Activated effector memory CD4-positive, alpha-beta T cell treated with anti-CD3 and anti-CD28 coated beads, Interleukin-2, amount 50 U/mL, for 16 hours (primary cell): ENCODE results near the gene CLIC4.

Experiments
- DNase-seq: peaks from one replicate; pipeline ENCODE4 v3.0.0-alpha.2; 2020

CLIC4 gene

DNA sequence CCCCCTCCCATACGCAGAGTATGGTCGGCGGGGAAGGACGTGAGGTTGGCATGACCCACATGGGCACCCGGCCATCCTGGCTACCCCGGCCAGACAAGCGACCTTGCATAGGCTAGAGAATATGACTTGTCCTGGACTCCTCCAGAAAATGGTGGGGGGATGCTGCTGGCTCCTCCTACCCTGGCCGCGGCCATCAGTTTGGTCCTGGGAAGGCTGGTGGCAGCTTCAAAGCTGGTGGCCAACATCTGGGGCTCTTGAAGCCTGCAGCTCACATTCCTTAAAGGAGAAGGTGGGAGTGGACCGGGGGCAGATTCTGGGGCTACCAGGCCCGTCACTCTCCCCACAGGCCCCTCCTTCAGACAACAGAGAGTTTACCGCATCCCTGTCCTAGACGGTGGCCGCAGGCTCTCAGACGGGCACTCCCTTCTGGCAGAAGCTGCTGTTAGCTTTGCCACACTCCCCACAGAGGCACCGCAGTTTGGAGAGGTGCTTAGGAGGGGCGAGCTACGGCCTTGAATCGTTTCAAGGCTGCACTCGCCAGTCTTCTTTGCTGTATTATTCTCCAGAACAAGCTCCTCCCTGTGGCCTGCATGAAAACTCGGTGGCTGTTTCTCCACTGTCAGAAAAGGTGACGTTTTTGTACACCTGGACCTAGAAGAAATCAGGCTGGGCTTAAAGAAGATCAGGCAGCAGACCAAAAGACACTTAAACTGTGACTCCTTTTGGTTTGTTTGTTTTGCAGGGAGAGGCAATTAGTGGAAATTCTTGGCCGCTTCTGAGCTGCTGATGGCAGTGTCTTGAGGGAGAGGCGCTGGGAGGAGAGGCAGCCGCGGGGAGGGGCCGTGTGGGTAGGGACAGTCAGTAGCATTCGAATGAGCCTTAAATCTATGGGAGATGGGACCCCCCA is 116.8 kb downstream of the CLIC4 start:
- no peak for DNase-seq

DNA sequence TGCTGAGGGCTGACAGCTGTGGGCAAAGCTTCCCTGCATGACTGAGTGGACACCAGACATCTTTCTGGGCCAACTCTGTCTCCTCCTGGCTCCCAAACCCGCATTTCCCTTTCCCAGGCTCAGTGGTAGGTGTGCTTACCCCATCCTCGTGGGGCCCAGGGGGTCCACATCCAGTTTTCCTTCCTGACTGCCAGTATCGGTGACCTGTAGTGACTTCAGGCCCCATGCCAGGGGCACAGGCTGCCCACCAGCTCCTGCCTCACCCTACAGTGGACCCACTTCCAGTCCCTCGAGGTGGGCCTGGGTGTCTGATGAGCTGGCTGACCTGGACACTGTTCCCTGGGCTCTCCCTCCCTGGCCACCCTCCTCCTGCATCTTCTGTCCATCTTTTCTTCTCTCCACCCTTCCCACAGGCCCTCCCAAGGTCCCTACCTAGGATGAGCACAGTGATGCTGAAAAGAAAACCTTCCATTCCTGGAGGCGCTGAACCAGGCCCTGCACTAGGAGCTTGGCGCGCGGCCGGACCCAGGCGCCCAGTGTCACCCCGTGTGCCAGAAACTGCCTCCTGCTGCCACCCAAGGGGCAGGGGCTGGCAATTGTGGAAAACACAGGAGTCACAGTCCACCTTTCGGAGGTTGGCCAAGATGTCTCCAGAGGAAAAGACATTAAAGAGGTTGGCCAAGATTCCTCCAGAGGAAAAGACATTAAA is 117.7 kb downstream of the CLIC4 start:
- no peak for DNase-seq

DNA sequence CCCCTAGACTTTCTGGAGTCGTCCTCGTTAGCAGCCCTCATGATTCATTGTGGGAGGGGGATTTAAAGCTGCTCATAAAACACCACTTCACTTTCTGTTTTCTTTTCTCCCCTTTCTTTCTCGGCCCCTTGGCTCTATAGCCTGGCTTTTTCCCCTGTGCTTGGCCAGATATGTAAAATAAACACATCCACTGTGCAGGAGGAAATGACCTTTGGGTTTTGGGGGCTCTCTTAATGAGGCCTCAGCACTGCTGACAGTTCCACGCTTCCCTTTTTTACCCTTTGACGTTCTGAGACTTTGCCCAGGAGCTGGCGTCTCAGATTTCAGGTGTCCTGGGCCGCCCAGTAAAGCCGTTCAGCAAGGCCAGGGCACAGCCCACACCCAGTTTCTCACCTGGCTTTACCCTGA is 119.1 kb downstream of the CLIC4 start:
- DNase-seq: no peak

DNA sequence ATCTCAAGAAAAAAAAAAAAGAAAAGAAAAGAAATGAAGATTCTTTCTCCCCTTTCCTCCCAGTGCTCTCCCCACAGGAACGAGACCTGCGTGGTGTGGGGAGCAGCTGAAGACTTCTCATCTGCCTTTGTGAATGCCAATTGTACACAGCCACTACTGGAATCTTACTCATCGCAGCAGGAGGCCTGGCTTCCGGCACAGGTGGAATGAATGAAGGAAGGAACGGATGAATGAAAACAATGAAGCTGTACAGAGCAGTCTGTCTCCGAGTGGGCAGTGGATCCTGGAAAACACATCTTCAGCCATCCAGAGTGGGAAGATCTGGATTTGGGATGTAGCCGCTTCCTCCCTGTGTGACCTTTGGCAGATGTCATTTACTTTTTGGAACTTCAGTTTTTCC is 119.9 kb downstream of the CLIC4 start:
- DNase-seq: no peak

DNA sequence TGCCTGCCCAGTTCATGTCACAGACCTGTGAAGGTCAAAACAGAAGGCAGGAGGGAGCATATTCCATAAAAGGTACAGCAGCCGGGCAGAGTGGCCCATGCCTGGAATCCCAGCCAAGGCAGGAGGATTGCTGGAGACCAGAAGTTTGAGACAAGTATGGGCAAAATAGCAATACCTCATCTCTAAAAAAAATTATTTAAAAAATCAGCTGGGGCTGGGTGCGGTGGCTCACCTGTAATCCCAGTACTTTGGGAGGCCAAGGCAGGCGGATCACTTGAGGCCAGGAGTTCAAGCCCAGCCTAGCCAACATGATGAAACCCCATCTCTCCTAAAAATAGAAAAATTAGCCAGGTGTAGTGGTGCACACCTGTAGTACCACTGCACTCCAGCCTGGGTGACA is 120.3 kb downstream of the CLIC4 start:
- DNase-seq: no peak

DNA sequence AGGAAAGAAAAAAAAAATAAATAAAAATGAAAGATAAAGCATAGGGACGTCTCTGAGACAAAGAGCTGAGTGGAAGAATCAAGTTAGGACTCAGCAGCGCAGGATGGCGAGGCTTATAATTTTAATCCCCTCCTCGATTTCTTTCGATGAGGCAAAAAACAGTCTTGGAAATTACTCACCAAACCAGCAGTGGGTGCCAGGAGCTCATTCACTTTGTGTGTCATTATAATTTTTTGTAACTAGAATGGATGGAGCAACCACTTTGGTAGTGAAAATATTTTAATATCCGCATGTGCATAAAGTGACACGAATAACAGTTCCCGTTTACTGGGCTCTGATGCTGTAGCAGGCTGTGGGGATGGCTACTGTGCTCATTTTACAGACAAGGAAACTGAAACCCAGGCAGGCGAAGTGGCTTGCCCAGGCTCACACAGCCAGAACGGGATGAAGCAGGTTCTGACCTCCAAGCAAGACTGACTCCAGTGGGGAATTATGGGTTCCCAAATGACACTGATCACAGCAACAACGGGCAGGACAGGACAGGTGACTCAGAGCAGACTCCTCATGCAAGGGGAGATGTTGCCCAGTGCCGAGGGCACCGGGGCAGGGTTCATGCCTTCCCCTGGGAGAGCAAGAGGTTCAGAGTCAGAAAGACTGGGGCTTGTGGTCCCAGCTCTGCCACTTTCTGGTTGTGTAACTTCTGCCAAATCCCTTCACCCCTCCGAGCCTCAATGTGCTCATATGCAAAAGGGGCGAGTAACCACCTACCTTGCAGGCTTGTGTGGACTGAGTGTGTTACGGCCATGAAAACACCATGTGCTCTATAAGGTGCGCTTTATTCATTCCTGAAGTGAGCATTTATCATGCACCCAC is 121.2 kb downstream of the CLIC4 start:
- no peak for DNase-seq

DNA sequence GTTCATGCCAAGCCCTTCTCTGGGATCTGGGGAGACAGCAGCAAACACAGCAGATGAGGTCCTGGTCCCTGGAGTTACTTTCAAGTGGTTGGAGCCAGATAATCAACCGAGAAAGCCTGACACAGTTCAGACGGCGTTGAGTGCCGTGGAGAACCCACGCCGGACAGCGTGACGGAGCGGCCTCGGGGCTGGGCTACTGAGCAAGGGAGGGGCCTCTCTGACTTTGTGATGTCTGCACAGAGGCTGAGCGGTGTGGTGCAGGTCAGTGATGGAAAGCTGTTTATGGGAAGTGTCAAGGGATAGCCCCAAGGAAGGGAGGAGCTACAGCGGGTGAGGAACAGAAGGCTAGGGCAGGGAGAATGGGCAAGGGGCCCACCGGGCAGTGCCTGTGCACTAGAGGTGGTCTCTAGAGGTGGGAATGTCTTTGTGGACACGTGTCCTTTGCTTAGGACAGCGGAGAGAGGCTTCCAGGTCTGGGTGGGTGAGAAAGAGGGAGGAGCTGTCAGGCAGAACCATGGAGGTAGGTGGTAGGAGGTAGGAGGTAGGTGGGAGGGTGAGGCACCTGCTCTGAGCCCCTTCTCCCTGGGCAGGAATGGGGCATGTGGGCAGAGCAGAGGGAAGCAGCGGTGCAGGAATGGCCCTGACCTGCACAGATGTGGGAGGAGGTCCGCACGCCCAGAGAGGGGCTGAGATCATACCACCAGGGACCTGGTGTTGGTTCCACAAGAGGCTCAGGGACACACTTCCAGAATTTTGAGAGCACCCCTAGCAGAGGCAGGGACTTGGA is 122.0 kb downstream of the CLIC4 start:
- DNase-seq: no peak

DNA sequence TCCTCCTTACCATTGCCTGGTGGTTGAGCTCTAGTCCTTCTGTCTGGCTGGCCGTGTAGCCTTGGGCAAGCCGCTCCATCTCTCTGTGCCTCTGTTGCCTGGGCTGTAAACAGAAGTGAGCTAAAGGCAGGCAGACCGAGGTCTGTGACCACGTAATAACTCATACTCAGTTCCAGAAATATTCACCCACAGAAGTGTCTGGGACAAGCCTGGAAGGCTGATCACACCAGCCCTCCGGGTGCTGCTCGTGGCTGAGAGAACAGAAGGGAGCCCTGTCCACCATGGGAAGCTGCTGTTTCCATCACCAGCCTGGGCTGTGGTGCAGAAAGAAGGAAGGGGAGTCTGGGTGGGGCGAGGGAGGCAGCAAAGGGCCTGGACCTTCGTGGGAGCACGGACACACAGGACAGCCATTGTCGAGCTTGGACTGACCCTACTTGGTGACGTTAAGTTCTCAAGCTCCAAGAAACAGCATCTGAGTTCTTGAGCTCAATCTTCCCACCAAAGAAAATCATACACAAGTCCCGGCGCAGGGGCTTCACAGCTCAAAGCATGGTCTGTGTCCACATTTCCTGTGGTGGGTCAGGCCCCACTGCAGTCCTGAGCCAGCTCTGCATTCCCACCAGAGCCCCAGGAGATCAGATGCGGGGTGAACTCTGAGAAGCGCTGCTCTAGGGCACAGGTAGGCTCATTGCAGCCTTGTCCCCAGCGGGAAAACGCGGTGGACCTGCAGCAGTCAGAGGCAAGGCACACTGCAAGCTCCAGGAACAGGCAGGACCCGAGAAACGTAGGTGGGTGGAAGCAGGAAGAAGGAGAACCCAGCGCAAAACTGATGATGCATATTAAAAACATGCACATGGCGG is 123.0 kb downstream of the CLIC4 start:
- DNase-seq: no peak

DNA sequence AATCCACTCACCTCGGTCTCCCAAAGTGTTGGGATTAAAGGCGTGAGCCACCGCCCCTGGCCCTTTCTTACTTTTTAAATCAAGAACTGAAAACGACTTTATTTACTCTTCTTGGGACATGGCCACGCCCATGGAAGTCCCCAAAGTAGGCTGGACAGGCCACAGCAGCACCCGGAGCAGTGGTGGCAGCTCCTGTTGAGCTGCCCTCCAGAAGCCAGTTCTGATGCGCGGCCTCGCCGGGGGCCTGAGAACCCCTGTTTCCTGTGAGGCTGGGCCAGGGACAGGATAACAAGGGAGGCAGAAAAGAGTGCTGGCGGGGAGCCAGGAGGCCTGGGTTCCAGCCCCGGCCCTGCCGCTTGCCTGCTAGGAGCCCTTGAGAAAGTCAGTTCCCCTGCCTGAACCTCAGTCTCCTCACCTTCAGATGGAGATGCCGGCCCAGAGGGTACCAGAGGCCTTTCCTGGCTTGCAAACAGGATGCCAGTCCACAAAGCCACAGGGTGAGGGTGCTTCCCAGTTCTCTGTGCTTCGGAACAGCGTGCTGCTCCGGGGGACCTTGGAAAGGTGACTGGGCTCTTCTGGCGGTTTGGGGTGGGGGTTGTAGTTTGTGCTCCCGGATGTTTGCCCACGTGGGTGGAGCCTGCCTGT is 125.4 kb downstream of the CLIC4 start:
- peak; percentile 63 for DNase-seq

DNA sequence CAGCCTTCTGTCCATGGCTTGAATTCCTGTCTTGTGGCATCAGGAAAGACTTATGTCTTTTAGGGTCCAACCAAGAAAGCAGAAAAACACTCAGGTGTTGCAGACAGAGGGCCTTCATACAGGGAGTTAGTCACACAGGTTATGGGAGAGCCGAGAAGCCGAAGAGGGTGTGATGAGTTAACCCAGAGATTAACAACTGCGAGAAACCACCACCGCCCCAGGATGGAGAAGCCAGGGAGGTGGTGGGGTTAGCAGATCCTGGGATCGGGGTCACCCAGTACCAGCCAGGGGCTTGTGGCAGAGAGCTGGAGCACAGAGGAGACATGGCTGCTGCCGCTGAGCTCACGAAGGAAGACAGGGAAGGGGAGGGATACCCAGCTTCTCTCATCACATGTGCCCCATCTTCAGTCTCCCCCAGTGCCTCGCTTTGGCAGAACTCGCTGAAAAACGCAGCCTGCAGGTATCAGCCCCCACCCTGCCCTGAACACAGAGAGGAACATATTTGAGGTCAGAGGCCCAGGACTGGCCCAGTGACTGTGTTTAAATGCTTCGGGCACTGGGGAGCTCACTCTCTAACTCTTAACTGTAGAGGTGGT is 126.2 kb downstream of the CLIC4 start:
- DNase-seq: peak; percentile 30

DNA sequence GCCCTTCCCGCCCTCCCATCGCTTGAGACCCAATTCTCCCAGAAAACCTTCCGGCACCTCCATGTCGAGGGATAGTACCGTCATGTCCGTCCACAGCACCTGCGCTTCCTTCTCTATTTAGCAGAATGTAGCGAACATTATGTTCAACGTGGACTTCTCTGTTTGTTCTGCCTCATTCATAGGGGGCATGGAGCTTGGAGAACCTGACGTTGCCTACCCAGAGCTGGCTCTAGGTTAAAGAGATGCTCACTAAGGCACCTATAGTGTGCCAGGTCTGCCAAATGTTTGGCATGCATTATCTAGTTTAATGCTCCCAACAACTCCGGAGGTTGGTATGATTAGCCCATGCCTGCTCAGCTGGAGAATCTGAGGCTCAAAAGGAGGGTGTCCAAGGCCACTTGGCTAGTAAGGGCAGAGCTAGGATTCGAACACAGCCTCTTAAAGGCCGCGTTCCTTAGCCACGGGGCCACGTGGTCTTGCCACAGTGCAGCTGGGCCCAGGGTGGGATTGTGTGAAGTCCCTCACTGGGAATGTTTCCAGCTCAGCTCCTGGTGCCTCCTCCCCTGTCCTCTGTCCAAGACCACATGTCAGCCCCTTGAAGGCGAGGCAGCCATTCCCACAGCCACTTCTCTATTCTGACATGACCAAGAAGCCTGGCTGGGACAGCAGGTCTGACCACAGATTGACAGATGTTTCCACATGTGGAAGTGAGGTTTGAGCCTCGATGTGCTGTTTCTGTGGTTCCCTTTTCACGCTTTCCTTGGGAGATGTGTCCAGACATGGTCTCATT is 127.0 kb downstream of the CLIC4 start:
- peak; percentile 57 for DNase-seq

DNA sequence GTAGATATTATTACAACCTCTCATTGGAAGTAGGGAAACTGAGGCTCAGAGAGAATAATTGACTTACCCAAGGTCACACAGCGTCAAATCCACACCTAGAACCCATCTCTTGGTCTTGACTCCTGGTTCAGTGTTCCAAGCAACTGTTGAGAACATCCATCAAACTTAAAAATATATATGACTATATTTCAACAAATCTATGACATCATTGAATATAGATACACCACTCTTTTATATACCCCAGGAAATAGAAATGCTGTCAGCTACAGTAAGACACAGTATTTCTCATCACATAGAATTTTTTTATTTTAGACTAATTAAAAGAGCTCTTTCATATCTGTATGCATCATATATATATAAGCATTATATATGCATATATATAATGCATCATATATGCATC is 127.9 kb downstream of the CLIC4 start:
- DNase-seq: no peak

DNA sequence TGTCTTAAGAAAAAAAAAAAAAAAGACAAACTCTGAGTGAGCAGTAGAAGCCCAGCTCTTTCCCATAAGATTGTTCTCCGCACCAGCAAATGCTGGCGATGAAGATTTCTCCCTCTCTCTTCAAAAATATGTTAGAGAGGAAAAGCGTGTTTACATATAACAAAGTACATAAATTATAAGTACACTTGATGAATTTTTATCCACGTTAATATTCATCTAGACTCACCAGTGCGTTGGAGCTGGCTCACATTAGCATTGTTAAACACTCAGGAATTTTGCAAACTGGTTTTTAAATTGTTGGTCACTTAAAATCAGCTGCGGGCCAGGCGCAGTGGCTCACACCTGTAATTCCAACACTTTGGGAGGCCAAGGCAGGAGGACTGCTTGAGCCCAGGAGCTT is 128.8 kb downstream of the CLIC4 start:
- DNase-seq: no peak

DNA sequence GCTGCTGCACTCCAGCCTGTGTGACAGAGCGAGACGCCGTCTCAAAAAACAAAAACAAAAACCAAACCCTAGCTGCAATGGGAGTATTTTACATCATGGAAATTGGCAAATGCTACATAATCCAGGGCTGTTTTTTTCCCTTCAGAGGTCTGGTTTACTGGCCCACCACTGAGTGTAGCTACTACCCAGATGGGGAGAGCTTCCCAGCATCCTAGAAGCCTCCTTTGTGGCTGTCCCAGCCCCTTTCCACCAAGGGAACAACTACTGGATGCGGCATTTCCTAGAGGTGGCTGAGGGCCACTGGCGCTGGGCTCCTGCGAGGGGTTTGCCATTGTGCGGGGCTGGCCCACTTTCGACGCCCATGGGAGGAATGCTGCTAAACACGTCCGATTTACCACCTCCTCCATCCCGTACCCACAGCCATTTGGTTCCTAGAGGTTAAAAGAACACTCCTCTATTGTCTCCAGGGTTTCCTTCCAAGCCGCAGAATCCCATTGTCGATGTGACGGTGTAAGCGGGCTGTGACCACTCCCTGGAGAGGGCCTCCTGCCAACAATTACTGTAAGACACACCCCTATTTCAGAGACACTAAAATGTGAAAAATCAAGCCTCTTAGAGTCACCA is 129.5 kb downstream of the CLIC4 start:
- peak; percentile 41 for DNase-seq

DNA sequence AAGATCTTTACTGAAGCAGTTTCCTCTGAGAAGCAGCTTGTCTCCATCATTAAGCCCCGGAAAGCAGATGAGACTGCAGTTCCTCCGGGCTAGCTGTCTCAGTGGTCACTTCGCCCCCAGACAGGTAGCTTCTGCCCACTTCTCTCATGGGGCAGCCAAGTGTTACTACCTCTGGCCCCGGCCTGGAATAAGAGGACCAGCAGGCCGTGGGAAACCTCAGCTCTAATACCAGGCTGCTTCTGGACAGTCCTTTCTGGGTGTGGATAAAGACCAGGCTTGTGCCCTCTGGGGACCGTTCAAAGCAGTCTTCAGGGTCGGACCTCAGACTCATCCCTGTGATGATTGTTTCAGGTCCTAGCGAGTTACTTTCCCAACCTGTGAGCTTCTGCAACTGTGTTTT is 130.0 kb downstream of the CLIC4 start:
- DNase-seq: peak; percentile 38

DNA sequence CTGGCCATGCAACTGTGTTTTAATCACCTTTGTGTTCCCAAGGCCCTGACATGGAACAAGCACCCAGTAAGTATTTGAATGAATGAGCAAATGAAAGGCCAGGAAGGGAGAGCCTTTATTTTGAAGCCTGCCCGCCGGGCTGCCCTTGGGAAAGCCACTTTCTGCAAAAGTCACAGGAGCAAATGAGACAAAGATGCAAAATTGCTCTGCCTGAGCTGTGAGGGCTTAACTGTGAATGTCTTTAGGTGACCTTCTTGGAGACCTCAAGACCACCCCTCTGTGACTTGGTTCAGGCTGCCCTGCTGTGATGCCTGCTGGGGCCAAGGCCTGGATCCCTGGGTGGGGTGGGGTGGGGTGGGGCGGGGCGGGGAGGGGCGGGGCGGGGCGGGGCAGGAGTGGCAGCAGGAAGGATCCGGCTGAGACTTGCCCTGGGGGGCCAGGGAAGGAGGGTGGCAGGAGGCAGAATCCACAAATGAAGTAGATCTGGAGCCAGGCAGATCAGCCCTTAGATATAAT is 130.8 kb downstream of the CLIC4 start:
- DNase-seq: peak; percentile 41

DNA sequence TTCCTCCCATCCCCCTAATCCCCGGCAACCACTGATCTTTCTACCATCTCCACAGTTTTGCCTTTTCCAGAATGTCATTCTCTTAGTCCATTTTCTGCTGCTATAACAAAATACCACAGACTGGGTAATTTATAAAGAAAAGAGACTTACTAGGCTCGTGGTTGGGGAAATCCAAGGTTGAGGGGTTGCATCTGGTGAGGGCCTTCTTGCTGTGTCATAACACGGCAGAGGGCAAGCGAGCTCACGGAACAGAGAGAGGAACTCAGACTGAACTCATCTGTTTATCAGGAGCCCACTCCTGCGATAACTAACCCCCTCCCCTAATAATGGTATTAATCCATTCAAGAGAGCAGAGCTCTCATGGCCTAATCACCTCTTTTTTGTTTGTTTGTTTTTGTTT is 132.8 kb downstream of the CLIC4 start:
- DNase-seq: no peak

DNA sequence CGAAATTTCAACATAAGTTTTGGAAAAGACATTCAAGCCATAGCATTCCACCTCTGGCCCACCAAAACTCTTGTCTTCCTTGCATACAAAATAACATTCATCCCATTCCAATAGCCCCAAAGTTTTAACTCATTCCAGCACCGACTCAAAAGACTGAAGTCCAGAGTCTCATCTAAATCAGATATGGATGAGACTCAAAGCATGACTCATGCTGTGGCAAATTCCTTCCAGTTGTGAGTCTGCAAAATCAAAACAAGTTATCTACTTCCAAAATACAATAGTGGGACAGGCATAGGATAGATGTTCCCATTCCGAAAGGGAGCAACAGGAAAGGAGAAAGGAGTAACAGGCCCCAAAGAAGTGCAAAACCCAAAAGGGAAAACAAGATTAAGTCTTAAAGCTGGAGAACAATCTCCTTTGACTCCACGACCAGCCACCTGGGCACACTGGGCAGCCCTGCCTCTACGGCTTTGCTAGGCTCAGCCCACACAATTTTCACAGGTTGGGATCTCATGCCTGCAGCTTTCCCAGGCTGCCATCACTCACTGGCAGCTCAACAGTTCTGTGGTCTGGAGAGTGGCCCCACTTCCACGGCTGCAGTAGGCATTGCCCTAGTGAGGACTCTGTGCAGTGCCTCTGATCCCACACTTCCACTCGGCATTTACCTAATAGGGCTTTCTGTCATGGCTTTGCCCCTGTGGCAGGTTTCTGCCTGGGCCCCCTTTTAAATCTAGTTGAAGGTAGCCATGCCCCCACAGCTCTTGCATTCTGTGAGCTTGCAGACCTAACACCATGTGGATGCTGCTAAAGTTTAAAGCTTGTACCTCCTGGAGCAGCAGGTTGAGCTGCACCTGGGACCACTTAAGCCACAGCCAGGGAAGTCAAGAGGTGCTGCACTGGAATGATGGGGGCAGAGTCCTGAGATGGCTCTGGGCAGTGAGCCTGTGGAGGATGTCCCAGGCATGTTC is 133.8 kb downstream of the CLIC4 start:
- peak; percentile 36 for DNase-seq
